Left ventricle myocardium inferior (tissue), 1 donor: ENCODE measurements around the gene PPP1R8. TPM values are rescaled to one million over a fixed set of nuclear protein-coding genes. Genes with fewer than 3 reads are reported as not detected.

ENCODE experiments used
- DNase-seq: peaks from one replicate; pipeline ENCODE4 v3.0.0-alpha.2; 2020
- H3K27ac ChIP-seq: fragments of 200-600 bp; replicated peaks from 2 replicates; pipeline ENCODE4 v1.8.0; 2021
- H3K27me3 ChIP-seq: fragments of 200-600 bp; 2 replicates; pipeline ENCODE4 v1.8.0; 2021; ENCODE audit warnings: low read depth
- H3K36me3 ChIP-seq: fragments of 200-600 bp; 2 replicates; pipeline ENCODE4 v1.8.0; 2021
- H3K4me1 ChIP-seq: fragments of 200-600 bp; 2 replicates; pipeline ENCODE4 v1.8.0; 2021
- H3K4me3 ChIP-seq: fragments of 200-600 bp; 2 replicates; pipeline ENCODE4 v1.8.0; 2021; ENCODE audit warnings: mild to moderate bottlenecking, moderate library complexity
- H3K9me3 ChIP-seq: fragments of 200-600 bp; replicated peaks from 2 replicates; pipeline ENCODE4 v1.8.0; 2021
- CTCF ChIP-seq: fragments of 200-600 bp; IDR thresholded peaks from 2 replicates; pipeline ENCODE4 v1.8.0; 2021; ENCODE audit warnings: antibody characterized with exemption, mild to moderate bottlenecking, borderline replicate concordance
- intact Hi-C: fragments of 100-400 bp; cut with micrococcal nuclease; formaldehyde crosslinking; loops from one replicate; pipeline ENCODE4 v1.11.0; 2022
- total RNA-seq: library from RNA; stranded (reverse); fragmentation: NEBNext Ultra II Directional; extraction: Animal tissue kit (Norgen Biotek cat#: 25700); gene quantifications from one replicate; pipeline ENCODE4 v1.2.1, GENCODE V29; 2021
- donor health status: DM: no; HTN: yes; CAD: no; lungs with severe emphysema.

The PPP1R8 gene
- total RNA-seq, 1 donor from 2014 or later = 24.0 TPM

GRCh38 chr1:27878039-27878438 lies 47.5 kb downstream of the PPP1R8 start:
- Histone ChIP-seq H3K27me3 (peaks cover 8% of the 10 kb centered on the region), H3K36me3 (no peaks in the 10 kb centered on the region), H3K9me3 (no peaks in the 10 kb centered on the region), H3K27ac (no peak overlapping the region), H3K4me1 (peaks cover 6% of the 10 kb centered on the region), H3K4me3 (no peak overlapping the region)
- intact Hi-C loops = no loop called here
- TF ChIP-seq CTCF = no peak
- no peak for DNase-seq

DNA sequence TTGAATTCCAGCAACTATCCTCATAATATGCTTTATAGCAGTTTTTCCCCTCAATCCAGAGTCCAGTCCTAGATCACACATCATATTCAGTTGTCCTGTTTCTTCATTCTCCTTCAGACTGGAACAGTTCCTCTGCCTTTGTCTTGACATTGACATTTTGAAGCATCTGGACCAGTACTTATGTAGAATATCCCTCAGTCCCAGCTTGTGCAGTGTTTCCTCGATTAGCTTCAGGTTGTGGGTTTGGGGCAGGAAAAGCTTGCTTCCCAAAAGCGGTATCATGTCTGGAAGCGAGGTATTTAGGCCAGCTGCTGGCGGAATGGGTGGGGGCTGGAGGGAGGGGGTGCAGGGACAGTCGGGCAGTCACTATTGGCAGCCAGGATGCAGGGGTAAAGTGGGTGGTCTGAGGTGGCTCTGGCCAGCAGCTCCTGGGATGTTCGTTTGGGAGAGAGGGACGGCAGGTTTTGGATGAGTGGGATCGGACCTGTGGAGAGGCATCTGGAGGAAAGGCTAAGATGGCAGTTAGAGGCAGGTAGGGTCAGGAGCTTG lies 48.3 kb downstream of the PPP1R8 start:
- no peak for DNase-seq
- intact Hi-C loops = no loop called here
- Histone ChIP-seq H3K27me3 (peaks cover 5% of the 10 kb centered on the region), H3K4me1 (no peaks in the 10 kb centered on the region), H3K36me3 (no peaks in the 10 kb centered on the region), H3K27ac (no peak overlapping the region), H3K9me3 (no peaks in the 10 kb centered on the region), H3K4me3 (no peak overlapping the region)
- no peak for TF ChIP-seq CTCF

DNA sequence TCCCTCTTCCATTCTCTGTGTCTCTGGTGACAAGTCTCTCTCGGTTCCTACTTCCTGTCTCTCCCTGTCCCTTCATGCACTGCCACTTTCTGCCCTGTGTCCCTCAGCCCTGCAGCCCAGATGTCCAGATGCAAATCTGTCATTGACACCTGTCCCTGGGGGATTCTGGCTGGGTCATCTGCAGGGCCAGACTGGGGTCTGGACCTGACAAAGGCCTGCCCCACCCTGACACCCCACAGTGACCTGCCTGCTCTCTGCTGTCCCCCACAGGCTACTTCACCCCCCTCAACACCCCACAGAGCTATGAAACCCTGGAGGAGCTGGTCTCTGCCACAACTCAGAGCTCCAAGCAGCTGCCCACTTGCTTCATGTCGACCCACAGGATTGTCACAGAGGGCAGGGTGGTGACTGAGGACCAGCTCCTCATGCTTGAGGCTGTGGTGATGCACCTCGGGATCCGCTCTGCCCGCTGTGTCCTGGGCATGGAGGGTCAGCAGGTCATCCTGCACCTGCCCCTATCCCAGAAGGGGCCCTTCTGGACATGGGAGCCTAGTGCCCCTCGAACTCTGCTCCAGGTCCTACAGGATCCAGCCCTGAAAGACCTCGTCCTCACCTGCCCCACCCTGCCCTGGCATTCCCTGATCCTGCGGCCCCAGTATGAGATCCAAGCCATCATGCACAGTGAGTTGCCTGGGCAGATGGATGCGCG lies 48.9 kb downstream of the PPP1R8 start:
- no peak overlapping the region for H3K4me3 ChIP-seq
- TF ChIP-seq CTCF = no peak
- H3K27ac ChIP-seq = no peak overlapping the region
- intact Hi-C loops = no loop called here
- no peaks in the 10 kb centered on the region for H3K4me1 ChIP-seq
- peaks cover 5% of the 10 kb centered on the region for H3K27me3 ChIP-seq
- H3K36me3 ChIP-seq = no peaks in the 10 kb centered on the region
- DNase-seq = no peak
- no peaks in the 10 kb centered on the region for H3K9me3 ChIP-seq

DNA sequence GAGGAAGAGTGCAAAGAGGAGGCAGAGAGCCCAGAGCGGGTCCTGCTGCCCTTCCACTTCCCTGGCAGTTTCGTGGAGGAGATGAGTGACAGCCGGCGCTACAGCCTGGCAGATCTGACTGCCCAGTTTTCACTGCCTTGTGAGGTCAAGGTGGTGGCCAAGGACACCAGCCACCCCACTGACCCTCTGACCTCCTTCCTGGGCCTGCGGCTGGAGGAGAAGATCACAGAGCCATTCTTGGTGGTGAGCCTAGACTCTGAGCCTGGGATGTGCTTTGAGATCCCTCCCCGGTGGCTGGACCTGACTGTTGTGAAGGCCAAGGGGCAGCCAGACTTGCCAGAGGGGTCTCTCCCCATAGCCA lies 51.9 kb downstream of the PPP1R8 start:
- Histone ChIP-seq H3K27ac (no peak overlapping the region), H3K4me1 (no peaks in the 10 kb centered on the region), H3K9me3 (no peaks in the 10 kb centered on the region), H3K36me3 (no peaks in the 10 kb centered on the region), H3K27me3 (peaks cover 5% of the 10 kb centered on the region), H3K4me3 (no peak overlapping the region)
- no peak for TF ChIP-seq CTCF
- DNase-seq = no peak
- intact Hi-C loops = no loop called here

- intact Hi-C loops = no loop called here
- no peak for TF ChIP-seq CTCF
- no peak for DNase-seq
- no peaks in the 10 kb centered on the region for H3K4me1 ChIP-seq
- no peaks in the 10 kb centered on the region for H3K36me3 ChIP-seq
- peaks cover 5% of the 10 kb centered on the region for H3K27me3 ChIP-seq
- no peak overlapping the region for H3K4me3 ChIP-seq
- H3K27ac ChIP-seq = no peak overlapping the region
- no peaks in the 10 kb centered on the region for H3K9me3 ChIP-seq
Observed at GRCh38 chr1:27883536-27883935, 53.0 kb downstream of the PPP1R8 start.
